HG03520 (cell line): ENCODE measurements around the gene SERTAD1.
"Not testable (repeated sequence)": the region's sequence is repeated elsewhere in the genome, so short reads cannot be mapped to it uniquely, and the experiment has no call there.

Source experiments
- ATAC-seq: cut with Tn5 transposase; IDR thresholded peaks from one replicate; pipeline ENCODE4 v1.9.1; 2021; ENCODE audit warnings: mild to moderate bottlenecking, moderate library complexity; ENCODE audit not compliant: unreplicated experiment

Gene SERTAD1

GRCh38 chr19:40452016-40452415 lies 26.2 kb upstream of the SERTAD1 start:
- no peak for ATAC-seq

GRCh38 chr19:40450664-40451063 lies 24.9 kb upstream of the SERTAD1 start:
- no peak for ATAC-seq

- no peak for ATAC-seq
Observed at GRCh38 chr19:40449506-40449905, 23.7 kb upstream of the SERTAD1 start.

DNA sequence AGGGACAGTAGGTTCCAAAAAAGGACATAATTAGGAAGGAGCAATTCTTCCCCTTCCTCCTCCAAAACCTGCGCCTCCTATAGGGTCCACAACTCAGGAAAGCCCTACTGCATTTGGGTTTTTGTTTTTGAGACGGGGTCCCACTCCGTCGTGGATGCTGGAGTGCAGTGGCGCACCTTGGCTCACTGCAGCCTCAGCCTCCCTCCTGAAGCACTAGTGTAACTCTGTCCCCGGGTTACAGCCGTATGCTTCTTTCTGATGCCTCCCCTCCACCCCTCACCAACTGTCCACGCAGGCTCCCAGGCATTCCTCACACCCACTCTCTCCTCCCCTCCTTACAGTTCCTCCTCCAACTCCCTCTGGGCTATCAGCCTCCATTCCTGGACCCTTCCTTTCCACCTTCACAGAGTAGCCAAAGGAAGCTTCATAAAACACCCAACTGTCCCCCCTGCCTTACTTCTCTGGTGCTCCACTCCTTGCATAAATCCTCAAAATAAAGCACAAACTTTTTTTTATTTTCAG lies 20.5 kb upstream of the SERTAD1 start:
- no peak for ATAC-seq

- ATAC-seq: no peak
Observed at GRCh38 chr19:40445780-40446262, 20.0 kb upstream of the SERTAD1 start.

GRCh38 chr19:40444825-40445312 lies 19.1 kb upstream of the SERTAD1 start:
- ATAC-seq: no peak

DNA sequence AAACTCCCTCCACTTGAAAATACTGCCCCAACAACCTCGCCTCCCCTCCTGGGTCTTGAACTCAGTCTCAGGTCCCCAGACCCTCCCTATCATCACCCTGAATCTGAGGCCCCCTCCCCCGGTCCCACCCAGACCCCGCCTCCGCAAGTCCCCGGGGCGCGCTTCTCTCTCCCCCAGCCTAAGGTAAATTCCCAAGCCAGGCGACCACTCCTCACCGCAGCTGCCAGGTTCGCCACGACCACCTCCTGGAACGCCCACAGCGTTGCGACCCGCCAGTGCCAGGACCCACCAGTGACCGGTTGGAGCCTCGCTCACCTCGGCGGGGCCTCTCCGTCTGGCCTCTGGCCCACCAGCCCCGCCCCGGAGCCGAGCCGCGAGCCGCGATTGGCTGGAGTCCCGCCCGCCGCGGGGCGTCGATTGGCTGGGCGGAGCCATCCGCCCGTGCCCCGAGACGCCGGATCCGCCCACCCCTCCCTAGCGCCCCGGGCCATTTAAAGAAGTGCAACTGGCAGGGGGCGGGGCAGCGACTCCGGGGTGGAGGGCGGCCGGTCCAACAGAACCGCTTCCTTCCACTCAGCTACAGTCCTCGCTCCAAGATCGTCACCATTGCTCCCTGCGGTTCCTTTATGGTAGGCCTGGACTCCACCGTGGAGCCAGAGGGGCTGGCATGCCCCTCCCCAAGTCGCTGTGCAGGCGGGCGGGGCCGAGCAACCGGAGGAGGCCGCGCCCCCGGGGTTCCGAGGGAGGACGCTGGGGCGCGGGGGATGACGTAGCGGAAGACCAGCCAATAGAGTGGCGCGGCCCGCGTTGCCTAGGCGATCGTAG lies 18.4 kb upstream of the SERTAD1 start, which contains the start of gene SERTAD3:
TSS of gene SERTAD3 (minus strand) at position 336 of the 825 bp plus-strand sequence. CDS start 2,255 bp downstream, outside the sequence.
- ATAC-seq: peak; percentile 63

GRCh38 chr19:40443131-40443999 lies 17.6 kb upstream of the SERTAD1 start:
- ATAC-seq: peak; percentile 58

- no peak for ATAC-seq
Observed at GRCh38 chr19:40442328-40443130, 16.7 kb upstream of the SERTAD1 start.

- ATAC-seq: no peak
Observed at GRCh38 chr19:40441719-40442253, 16.0 kb upstream of the SERTAD1 start.

DNA sequence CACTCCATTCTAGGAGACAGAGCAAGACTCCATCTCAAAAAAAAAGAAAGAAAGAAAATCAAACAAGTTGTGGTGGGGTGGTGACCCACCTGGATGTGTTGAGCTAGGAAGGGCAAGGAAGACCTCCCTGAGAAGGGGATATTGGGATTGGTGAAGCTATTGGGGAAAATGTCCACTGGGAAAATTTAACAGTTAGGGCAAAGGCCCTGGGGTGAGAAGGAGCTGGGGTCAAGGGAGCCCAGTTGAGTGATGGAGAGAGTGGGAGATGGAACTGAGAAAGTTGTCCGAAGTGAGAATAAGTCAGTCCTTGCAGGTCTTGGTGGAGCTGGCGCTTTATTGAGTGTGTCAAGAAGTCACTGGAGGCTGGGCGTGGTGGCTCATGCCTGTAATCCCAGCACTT lies 12.5 kb upstream of the SERTAD1 start:
- no peak for ATAC-seq

GRCh38 chr19:40433391-40434216 lies 7.8 kb upstream of the SERTAD1 start:
- no peak for ATAC-seq

GRCh38 chr19:40432760-40433159 lies 7.0 kb upstream of the SERTAD1 start:
- not testable (repeated sequence) for ATAC-seq

- ATAC-seq: no peak
Observed at GRCh38 chr19:40431698-40432097, 5.9 kb upstream of the SERTAD1 start.

DNA sequence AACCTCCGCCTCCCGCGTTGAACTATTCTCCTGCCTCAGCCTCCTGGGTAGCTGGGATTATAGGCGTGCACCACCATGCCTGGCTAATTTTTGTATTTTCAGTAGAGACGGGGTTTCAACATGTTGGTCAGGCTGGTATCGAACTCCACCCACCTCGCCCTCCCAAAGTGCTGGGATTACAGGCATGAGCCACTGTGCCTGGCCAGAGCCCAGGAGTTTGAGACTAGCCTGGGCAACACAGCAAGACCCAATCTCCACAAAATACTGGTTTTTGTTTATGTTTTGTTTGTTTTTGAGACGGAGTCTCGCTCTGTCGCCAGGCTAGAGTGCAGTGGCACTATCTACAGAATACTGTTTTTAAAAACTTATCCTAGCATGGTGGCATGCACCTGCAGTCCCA lies 4.5 kb upstream of the SERTAD1 start:
- not testable (repeated sequence) for ATAC-seq

DNA sequence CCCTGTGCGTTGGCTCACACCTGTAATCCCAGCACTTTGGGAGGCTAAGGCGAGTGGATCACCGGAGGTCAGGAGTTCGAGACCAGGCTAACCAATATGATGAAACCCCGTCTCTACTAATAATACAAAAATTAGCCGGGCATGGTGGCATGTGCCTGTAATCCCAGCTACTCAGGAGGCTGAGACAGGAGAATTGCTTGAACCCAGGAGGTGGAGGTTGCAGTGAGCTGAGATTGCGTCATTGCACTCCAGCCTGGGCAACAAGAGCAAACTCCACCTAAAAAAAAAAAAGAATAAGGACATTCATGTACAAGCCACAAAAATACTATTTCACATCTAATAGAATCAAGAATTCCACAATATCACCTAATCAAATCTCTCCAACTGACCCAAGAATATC lies 2.4 kb upstream of the SERTAD1 start:
- ATAC-seq: not testable (repeated sequence)

DNA sequence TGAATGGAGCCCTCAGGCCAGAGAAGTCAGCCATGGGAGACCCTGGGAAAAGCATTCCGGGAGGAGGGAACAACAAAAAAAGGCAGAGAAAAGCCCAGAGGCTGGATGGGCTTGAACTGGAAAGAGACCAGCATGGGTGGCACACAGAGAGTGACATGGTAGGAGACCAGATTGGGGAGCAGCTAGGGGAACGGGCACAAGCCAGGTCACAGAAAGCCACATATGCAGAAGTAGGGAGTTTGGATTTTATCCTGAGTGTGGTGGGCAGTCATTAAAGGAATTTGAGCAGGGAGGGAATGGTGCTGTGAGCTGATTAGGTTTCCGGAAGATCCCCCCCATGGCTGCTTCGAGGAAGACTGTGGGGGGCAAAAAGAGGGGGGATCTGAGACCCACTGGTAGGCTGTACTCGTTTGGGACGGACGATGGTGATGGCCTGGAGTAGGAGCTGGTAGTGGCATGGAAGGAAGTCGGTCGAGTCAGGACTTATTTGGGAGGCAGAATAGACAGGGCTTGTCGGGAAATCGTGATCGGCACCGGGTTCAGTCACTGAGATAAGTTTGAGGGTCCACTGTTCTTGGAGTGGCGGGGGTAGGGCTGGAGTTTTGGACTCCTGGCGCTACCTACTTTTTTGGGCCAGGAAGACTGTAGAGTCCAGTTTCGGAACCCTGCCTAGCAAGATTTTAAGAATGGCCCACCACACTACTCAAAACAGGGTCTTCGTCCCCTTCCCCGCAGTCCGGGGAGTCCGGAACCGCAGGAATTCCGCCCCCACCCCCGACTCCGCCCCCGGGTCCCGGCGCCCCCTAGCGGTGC lies 949 bp downstream of the SERTAD1 start:
- no peak for ATAC-seq

DNA sequence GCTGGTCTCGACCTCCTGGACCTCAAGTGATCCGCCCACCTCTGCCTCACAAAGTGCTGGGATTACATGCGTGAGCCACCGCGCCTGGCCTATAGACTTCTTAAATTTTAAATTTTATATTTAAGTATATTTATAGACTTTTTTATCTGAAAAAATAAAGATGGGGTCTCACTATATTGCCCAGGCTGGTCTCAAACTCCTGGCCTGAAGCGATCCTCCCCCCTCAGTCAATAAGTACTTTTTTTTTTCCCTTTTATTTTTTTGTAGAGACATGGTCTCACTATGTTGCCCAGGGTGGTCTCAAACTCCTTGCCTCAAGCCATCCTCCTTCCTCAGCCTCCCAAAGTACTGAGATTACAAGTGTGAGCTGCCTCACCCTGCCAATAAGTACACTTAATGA lies 1.9 kb downstream of the SERTAD1 start:
- no peak for ATAC-seq
